IMR-90 (cell line): ENCODE results near the gene LUC7L2. TPM values are rescaled to one million over a fixed set of nuclear protein-coding genes. Genes with fewer than 3 reads are reported as not detected.

Experiments
- ATAC-seq: fragments of 200-7000 bp; cut with Tn5 transposase; 2 replicates; pipeline ENCODE4 v1.9.1; 2020; ENCODE audit warnings: low read depth, mild to moderate bottlenecking, moderate library complexity
- BruUV-seq: library from RNA; stranded (reverse); fragments of 400-500 nt; replicated peaks from 2 replicates; lab custom pipeline; 2021; lab: Mats Ljungman, UMichigan
- CTCF ChIA-PET: fragments of 300-600 bp; formaldehyde crosslinking; extraction: SDS; loops from one replicate; lab custom pipeline; 2021; ENCODE audit warnings: antibody characterized with exemption; lab: Yijun Ruan, JAX
- POLR2A ChIA-PET: fragments of 300-600 bp; sonication (Branson Sonifier 250); formaldehyde crosslinking; loops from one replicate; lab custom pipeline; 2022; ENCODE audit warnings: antibody characterized with exemption; ENCODE audit not compliant: unreplicated experiment; lab: Charles Lee
- DNase-seq: peaks from one replicate; pipeline ENCODE4 v3.0.0; 2013
- H2AFZ ChIP-seq: replicated peaks from 2 replicates; pipeline ENCODE3; 2013; ENCODE audit warnings: low read length, mild to moderate bottlenecking; ENCODE audit not compliant: poor library complexity
- H2AK5ac ChIP-seq: 2 replicates; pipeline ENCODE4 v1.6.1; 2013; ENCODE audit warnings: low read depth, low read length, inconsistent platforms
- H2AK9ac ChIP-seq: replicated peaks from 2 replicates; pipeline ENCODE3; 2013; ENCODE audit warnings: mild to moderate bottlenecking, low read depth, low read length, moderate library complexity; ENCODE audit not compliant: poor library complexity
- H2BK120ac ChIP-seq: 2 replicates; pipeline ENCODE4 v1.6.1; 2013; ENCODE audit warnings: low read depth, low read length, inconsistent platforms
- H2BK15ac ChIP-seq: 3 replicates; pipeline ENCODE4 v1.6.1; 2013; ENCODE audit warnings: low read depth, low read length, inconsistent platforms
- H2BK20ac ChIP-seq: 2 replicates; pipeline ENCODE4 v1.6.1; 2013; ENCODE audit warnings: low read depth, mild to moderate bottlenecking, inconsistent platforms, low read length, moderate library complexity
- H2BK5ac ChIP-seq: 2 replicates; pipeline ENCODE4 v1.6.1; 2013; ENCODE audit warnings: mild to moderate bottlenecking, low read depth, low read length, inconsistent platforms; ENCODE audit not compliant: poor library complexity, severe bottlenecking
- H3K14ac ChIP-seq: replicated peaks from 2 replicates; pipeline ENCODE4 v1.6.1; 2013; ENCODE audit warnings: low read depth, low read length, inconsistent platforms
- H3K18ac ChIP-seq: 2 replicates; pipeline ENCODE4 v1.6.1; 2013; ENCODE audit warnings: low read depth, low read length, control low read depth
- H3K23ac ChIP-seq: 2 replicates; pipeline ENCODE4 v1.6.1; 2013; ENCODE audit warnings: low read depth, low read length, inconsistent platforms
- H3K27ac ChIP-seq: 2 replicates; pipeline ENCODE4 v1.5.1; 2013; ENCODE audit warnings: mild to moderate bottlenecking, control low read depth, low read length; ENCODE audit not compliant: insufficient read depth
- H3K27me3 ChIP-seq: 2 replicates; pipeline ENCODE4 v1.6.1; 2013; ENCODE audit warnings: low read length; ENCODE audit not compliant: control insufficient read depth, insufficient read depth
- H3K36me3 ChIP-seq: 2 replicates; pipeline ENCODE4 v1.6.1; 2013; ENCODE audit warnings: low read length, mixed read lengths; ENCODE audit not compliant: control insufficient read depth, insufficient read depth
- H3K4ac ChIP-seq: 2 replicates; pipeline ENCODE4 v1.6.1; 2013; ENCODE audit warnings: low read depth, low read length, inconsistent platforms
- H3K4me1 ChIP-seq: 2 replicates; pipeline ENCODE4 v1.6.1; 2013; ENCODE audit warnings: low read length, mixed read lengths; ENCODE audit not compliant: control insufficient read depth, insufficient read depth
- H3K4me2 ChIP-seq: 2 replicates; pipeline ENCODE4 v1.6.1; 2013; ENCODE audit warnings: low read depth, mild to moderate bottlenecking, control low read depth, low read length, moderate library complexity
- H3K4me3 ChIP-seq: 2 replicates; pipeline ENCODE4 v1.5.1; 2013; ENCODE audit warnings: low read depth, mild to moderate bottlenecking, control low read depth, low read length, moderate library complexity; ENCODE audit not compliant: insufficient read depth
- H3K56ac ChIP-seq: 2 replicates; pipeline ENCODE4 v1.6.1; 2013; ENCODE audit warnings: low read length, inconsistent platforms; ENCODE audit not compliant: insufficient read depth; ENCODE audit errors: extremely low read depth
- H3K79me1 ChIP-seq, 2 experiments: 2 replicates each; pipeline ENCODE4 v1.6.1; 2013; ENCODE audit warnings: low read length in 2 of 2, inconsistent platforms in 1 of 2, low read depth in 1 of 2
- H3K9ac ChIP-seq: 2 replicates; pipeline ENCODE4 v1.6.1; 2013; ENCODE audit warnings: low read depth, low read length, control low read depth
- H3K9me1 ChIP-seq: 2 replicates; pipeline ENCODE4 v1.6.1; 2013; ENCODE audit warnings: low read length, inconsistent platforms; ENCODE audit not compliant: insufficient read depth
- H3K9me3 ChIP-seq: 2 replicates; pipeline ENCODE4 v1.6.1; 2013; ENCODE audit warnings: low read length; ENCODE audit not compliant: control insufficient read depth, insufficient read depth
- H4K20me1 ChIP-seq: 2 replicates; pipeline ENCODE4 v1.6.1; 2013; ENCODE audit warnings: low read length, inconsistent platforms; ENCODE audit not compliant: insufficient read depth
- H4K5ac ChIP-seq: 2 replicates; pipeline ENCODE4 v1.6.1; 2013; ENCODE audit warnings: mild to moderate bottlenecking, low read depth, low read length, control low read depth
- H4K8ac ChIP-seq, 2 experiments: 2 replicates each; pipeline ENCODE4 v1.6.1; 2013; ENCODE audit warnings: low read depth in 2 of 2, low read length in 2 of 2, control low read depth in 1 of 2, inconsistent platforms in 1 of 2
- H4K91ac ChIP-seq: 2 replicates; pipeline ENCODE4 v1.6.1; 2013; ENCODE audit warnings: low read depth, low read length, inconsistent platforms; ENCODE audit not compliant: insufficient read depth
- CEBPB ChIP-seq: IDR thresholded peaks from 2 replicates; pipeline ENCODE4 v1.6.1; 2012; ENCODE audit warnings: low read depth, low read length, improper control_type of control experiment
- CTCF ChIP-seq: conservative IDR thresholded peaks from 2 replicates; pipeline ENCODE4 v1.5.1; 2012; ENCODE audit warnings: mild to moderate bottlenecking, low read depth, low read length, improper control_type of control experiment
- WGBS, 2 experiments: methylation state at CpG; one replicate each; pipeline versions ENCODE4 v1.1.5 to v1.1.7; 2013; ENCODE audit warnings: missing lambda C conversion rate in 2 of 2; ENCODE audit not compliant: insufficient read length in 1 of 2; ENCODE audit errors: extremely low coverage in 2 of 2; 5-methylcytosine and 5-hydroxymethylcytosine counted together
- dilution Hi-C: fragments of 300-500 bp; cut with HindIII; formaldehyde crosslinking; loops from one replicate; pipeline ENCODE4 v1.14.3; 2018; ENCODE audit warnings: low sequenced_read_pairs; ENCODE audit not compliant: unreplicated experiment
- in situ Hi-C: fragments of 300-500 bp; cut with MboI; formaldehyde crosslinking; loops from 3 replicates; pipeline ENCODE4 v1.14.3; 2019; ENCODE audit warnings: low sequenced_read_pairs, inconsistent platforms, mixed read lengths
- intact Hi-C: fragments of 100-400 bp; cut with micrococcal nuclease; formaldehyde crosslinking; loops from 2 replicates; pipeline ENCODE4 v1.10.0; 2022
- polyA plus RNA-seq, 3 experiments: library from polyadenylated mRNA; depleted of rRNA; stranded (reverse); fragments of >200 nt; gene quantifications; 2 replicates each; pipeline ENCODE4 v1.2.3, GENCODE V29; 2012; ENCODE audit warnings: low replicate concordance in 1 of 3
- total RNA-seq: library from RNA; depleted of rRNA; stranded (reverse); fragments of >200 nt; gene quantifications from 2 replicates; pipeline ENCODE4 v1.2.3, GENCODE V29; 2012

The LUC7L2 gene
- total and polyA plus RNA-seq, 2 of the 4 experiments (the other 2 are of a cell fraction), result 14.9 to 31.8 TPM

DNA sequence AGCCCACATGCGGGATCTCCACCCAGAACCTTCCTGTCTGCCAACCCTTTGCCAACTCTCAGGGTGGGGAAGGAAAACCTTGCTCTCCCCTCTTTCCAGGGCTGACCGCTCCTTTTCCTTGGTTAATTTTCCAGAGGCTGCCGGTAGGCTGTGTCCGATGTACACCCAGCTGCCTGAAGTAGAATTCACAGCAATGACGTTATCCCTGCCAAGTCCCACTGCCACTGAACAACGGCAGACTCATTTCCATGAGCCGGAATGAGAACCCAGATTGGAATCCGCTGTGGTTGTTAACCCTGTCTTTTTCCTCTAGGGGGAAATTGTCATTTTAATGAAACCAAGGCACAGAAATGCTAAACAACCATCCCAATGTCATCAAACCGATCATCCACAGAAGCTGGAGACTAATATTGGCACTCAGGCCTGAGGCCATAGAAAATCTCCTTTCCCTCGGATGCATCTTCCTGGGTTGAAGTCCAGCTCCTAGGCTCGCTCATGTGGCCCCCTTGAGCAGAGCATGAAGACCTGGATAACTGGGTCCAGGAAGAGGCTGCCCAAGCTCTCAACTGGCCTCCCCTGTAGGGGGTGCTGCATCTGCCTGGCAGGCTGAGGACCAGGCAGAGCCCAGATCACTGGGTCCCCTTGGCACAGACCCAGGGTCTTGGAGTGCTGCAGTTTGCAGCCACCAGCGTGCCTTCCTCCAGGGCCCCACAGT, 93.4 kb downstream of the LUC7L2 start:
- Histone ChIP-seq H4K20me1 (no peaks in the 10 kb centered on the region), H3K23ac (no peak overlapping the region), H3K4me2 (no peak overlapping the region), H3K18ac (no peak overlapping the region), H3K9me1 (no peaks in the 10 kb centered on the region), H3K4me1 (peaks cover 4% of the 10 kb centered on the region; the same call in 1 of the 2 replicates), H3K14ac (no peak overlapping the region), H3K4ac (no peak overlapping the region), H4K5ac (no peak overlapping the region), H2AK9ac (peak overlapping the region; percentile 20), H3K27me3 (no peaks in the 10 kb centered on the region), H3K27ac (no peak overlapping the region), H3K36me3 (no peaks in the 10 kb centered on the region), H4K8ac (no peak overlapping the region), H3K79me1 (no peaks in the 10 kb centered on the region), H2AK5ac (no peak overlapping the region), H2BK5ac (no peak overlapping the region), H2BK20ac (peak overlapping the region; percentile 6; the same call in 1 of the 2 replicates), H2AFZ (peak overlapping the region; percentile 74), H3K56ac (no peak overlapping the region), H4K91ac (no peak overlapping the region), H2BK15ac (no peak overlapping the region), H3K4me3 (no peak overlapping the region), H3K9ac (no peak overlapping the region), H2BK120ac (no peak overlapping the region), H3K9me3 (no peaks in the 10 kb centered on the region)
- ATAC-seq (peak; percentile 80), DNase-seq (peak; percentile 80)
- POLR2A ChIA-PET, result no interaction called here
- CTCF ChIA-PET, result interaction anchor here (0.9 kb wide), 1 partner anchor 18 kb away, joined by 6 read pairs; no protein-coding TSS in a partner anchor
- TF ChIP-seq CTCF (0 out of 2 replicates have a peak, but pooled peaks have one; percentile 5), CEBPB (no peak)
- WGBS, 2 experiments, result 76% methylated on average over 2 of the region's 12 CpGs; no CpG with 5 or more reads in 1 of the 2 experiments
- BruUV-seq, result no TSS peak
- in situ Hi-C loops (no loop called here), intact Hi-C loops (no loop called here), dilution Hi-C loops (no loop called here)
